GM10847 (cell line): ENCODE results near the gene TBL1Y.

Experiments
- POLR2A ChIP-seq: IDR thresholded peaks from 2 replicates; pipeline ENCODE4 v1.6.1; 2011; ENCODE audit not compliant: insufficient read length; ENCODE audit errors: extremely low read depth

Gene TBL1Y

GRCh38 chrY:7016521-7016920 lies 106.0 kb downstream of the TBL1Y start:
- no peak for TF ChIP-seq POLR2A

- no peak for TF ChIP-seq POLR2A
Measured at GRCh38 chrY:7017244-7018080, 107.0 kb downstream of the TBL1Y start.

GRCh38 chrY:7039037-7039436 lies 128.5 kb downstream of the TBL1Y start:
- no peak for TF ChIP-seq POLR2A

- TF ChIP-seq POLR2A = no peak
Measured at GRCh38 chrY:7040662-7041061, 130.2 kb downstream of the TBL1Y start.

- no peak for TF ChIP-seq POLR2A
Measured at GRCh38 chrY:7041983-7042382, 131.5 kb downstream of the TBL1Y start.

- no peak for TF ChIP-seq POLR2A
Measured at GRCh38 chrY:7056886-7057285, 146.4 kb downstream of the TBL1Y start.

GRCh38 chrY:7078725-7079124 lies 168.2 kb downstream of the TBL1Y start:
- no peak for TF ChIP-seq POLR2A

GRCh38 chrY:7085606-7086005 lies 175.1 kb downstream of the TBL1Y start:
- no peak for TF ChIP-seq POLR2A

- no peak for TF ChIP-seq POLR2A
Measured at GRCh38 chrY:7092836-7093235, 182.3 kb downstream of the TBL1Y start.

- no peak for TF ChIP-seq POLR2A
Measured at GRCh38 chrY:7094365-7094764, 183.9 kb downstream of the TBL1Y start.

- TF ChIP-seq POLR2A = no peak
Measured at GRCh38 chrY:7097021-7097420, 186.5 kb downstream of the TBL1Y start.

GRCh38 chrY:7099742-7100141 lies 189.2 kb downstream of the TBL1Y start:
- no peak for TF ChIP-seq POLR2A

- no peak for TF ChIP-seq POLR2A
Measured at GRCh38 chrY:7102680-7103079, 192.2 kb downstream of the TBL1Y start.

GRCh38 chrY:7107179-7107578 lies 196.7 kb downstream of the TBL1Y start:
- TF ChIP-seq POLR2A = no peak

GRCh38 chrY:7110086-7110485 lies 199.6 kb downstream of the TBL1Y start:
- TF ChIP-seq POLR2A = no peak

- no peak for TF ChIP-seq POLR2A
Measured at GRCh38 chrY:7115871-7116270, 205.4 kb downstream of the TBL1Y start.

- no peak for TF ChIP-seq POLR2A
Measured at GRCh38 chrY:7122202-7122601, 211.7 kb downstream of the TBL1Y start.
